GM23248 (cell line): ENCODE measurements around the gene DACT3.

Source experiments
- EZH2 ChIP-seq: fragments of 200-600 bp; sonication (generic); IDR thresholded peaks from 2 replicates; pipeline ENCODE4 v1.6.1; 2018; ENCODE audit warnings: antibody characterized with exemption, mild to moderate bottlenecking; ENCODE audit not compliant: insufficient read depth, poor library complexity, severe bottlenecking
- EZH2phosphoT487 ChIP-seq: fragments of 200-600 bp; sonication (generic); IDR thresholded peaks from 2 replicates; pipeline ENCODE4 v1.6.1; 2018; ENCODE audit warnings: antibody characterized with exemption, moderate library complexity, mild to moderate bottlenecking, low read depth; ENCODE audit not compliant: insufficient read depth

DNA sequence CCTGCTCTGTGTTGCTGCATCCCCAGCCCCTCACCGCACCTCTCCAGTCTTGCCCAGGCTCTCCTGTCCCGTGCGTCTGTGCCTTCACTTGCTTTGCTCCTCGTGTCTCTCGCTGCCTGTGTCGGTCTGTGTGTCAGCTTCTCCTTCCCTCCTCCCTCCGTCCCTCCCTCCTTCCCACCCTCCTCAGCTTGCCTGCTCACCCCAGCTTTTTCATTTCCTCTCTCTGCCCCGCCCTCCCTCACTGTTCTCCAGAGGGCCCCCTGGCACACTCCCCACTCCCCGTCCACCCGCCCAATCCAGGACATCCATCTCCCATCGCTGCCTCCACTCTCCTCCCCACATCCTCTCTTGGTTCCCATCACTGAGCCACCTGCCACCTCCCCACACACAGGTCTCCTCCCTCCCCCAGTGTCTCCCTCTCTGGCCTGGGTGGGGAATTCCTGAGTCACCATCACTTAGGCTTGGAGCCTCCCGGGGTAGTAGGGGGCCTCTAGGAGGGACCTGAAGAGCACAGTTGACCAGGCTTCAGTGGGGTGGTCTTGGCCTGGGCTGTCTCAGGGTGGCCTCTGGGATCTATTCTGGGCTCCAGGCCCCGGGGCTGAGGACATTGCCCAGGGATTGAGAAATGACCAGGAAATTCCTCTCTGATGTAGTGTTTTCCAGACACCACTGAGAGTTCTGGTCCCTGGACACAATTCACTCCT is 35.9 kb downstream of the DACT3 start, which contains the start of gene PTGIR:
- TF ChIP-seq EZH2 = no peak
- TF ChIP-seq EZH2phosphoT487 = no peak
